SIG-M5 treated with dmso at 0.1 percent for 504 hours (cell line): Measurements from ENCODE around the gene IL10RB.
"Not testable (repeated sequence)": the region's sequence is repeated elsewhere in the genome, so short reads cannot be mapped to it uniquely, and the experiment has no call there.

Experiments used
- DNase-seq: peaks from one replicate; lab custom pipeline; 2025; ENCODE audit not compliant: unreplicated experiment; lab: John Stamatoyannopoulos, UW

The IL10RB gene

DNA sequence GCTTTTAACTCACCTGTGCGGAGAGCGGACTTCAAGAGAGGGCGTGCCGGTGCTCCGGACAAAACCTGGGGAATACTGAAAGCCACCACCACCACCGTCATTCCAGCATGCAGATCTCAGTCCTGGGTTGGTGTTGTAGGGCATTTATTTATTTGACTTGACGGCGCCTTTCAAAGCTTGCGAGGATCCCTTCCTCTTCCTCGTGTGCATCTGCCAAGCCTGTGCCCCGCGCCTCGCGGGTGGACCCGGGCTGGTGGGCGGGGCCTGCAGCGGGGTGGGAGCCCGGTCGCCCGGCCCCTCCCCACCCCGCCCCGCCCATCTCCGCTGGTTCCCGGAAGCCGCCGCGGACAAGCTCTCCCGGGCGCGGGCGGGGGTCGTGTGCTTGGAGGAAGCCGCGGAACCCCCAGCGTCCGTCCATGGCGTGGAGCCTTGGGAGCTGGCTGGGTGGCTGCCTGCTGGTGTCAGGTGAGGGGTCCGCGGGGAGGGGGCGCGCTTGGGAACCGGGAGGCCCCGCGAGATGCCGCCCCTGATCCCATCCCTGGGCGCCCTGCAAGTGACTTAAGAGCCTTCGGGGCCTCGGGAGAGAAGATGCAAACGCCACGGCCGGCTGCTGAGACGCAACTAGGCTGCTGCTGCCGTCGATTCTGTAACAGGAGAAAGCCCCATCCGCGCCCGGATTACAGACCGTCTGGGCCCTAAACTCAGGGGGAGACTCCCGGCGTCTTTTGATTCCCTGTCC is at the start of gene IL10RB:
IL10RB (plus strand) TSS at position 318 of the 739 bp plus-strand sequence; CDS start at position 417, 99 bp downstream.
- peak; percentile 73 for DNase-seq

DNA sequence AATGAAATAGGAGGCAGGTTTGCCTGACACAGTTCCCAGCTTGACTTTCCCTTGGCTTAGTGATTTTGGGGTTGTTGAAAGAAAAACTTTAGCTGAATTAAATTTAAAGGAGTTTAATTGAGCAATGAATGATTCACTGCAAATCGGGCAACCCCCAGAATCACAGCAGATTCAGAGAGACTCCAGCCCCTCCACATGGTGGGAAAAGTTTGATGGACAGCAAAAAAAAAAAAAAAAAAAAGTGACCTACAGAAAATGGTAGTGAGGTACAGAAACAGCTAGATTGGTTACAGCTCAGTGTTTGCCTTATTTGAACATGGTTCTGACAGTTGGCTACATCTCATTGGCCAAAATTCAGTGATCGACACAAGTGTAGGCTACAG is 49.0 kb upstream of the IL10RB start:
- no peak for DNase-seq

DNA sequence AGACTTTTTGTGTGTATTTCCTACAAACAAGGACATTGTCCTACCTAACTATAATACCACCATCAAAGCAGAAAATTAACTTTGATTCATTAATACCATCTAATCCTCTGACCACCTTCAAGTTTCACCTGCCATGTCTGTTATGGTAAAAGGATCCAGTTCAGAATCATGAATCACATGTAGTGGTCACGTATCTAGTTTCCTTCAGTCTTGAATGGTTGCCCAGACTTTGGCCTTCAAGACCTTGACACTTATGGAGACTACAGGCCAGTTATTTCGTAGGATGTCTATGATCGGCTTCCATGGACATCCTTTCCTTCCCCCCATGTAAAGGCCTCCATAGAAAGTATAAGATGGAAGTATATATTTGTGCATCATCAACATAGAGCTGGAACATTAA is 46.9 kb upstream of the IL10RB start:
- DNase-seq = no peak

DNA sequence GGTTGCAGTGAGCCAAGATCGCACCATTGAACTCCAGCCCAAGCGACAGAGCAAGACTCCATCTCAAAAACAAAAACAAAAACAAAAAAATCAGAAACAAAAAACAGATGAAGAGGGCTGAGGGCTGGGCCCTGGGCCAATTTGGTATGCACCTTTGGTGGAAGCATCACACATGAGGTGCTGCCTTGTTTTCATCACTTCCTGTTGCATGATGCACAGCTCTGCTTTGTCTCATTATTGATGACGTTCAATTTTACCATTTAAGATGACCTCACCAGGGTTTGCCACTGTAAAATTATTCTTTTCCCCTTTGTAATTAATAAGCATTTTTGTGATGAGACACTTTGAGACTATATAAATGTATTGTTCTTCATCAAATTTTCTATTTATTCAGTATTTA is 46.2 kb upstream of the IL10RB start:
- DNase-seq = no peak

DNA sequence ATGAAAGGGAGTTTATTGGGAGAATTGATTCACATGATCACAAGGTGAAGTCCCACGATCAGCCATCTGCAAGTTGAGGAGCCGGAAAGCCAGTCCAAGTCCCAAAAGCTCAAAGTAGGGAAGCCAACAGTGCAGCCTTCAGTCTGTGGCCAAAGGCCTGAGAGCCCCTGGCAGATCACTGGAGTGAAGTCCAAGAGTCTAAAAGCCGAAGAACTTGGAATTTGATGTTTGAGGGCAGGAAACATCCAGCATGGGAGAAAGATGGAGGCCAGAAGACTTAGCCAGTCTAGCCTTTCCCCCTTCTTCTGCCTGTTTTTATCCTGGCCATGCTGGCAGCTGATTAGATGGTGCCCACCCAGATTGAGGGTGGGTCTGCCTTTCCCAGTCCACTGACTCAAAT is 40.8 kb upstream of the IL10RB start:
- not testable (repeated sequence) for DNase-seq

DNA sequence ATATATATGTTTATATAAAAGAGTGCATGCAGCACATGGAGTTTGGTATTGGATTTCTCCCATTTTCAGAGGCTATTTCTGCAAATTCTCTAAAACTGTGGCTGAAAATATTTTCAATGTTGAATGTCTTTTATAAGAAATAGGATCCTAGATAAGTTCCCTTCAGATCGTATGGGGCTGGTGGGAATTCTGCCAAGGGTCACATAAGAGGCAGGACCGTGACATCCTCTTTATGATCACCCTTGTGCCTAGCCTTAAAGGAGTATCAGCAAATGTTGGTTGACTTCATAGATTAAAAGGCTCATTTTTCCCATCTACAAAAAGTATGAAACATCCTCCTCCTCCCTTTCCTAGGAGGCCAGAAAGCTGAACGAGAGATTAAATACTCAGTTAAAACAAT is 37.7 kb upstream of the IL10RB start:
- no peak for DNase-seq

DNA sequence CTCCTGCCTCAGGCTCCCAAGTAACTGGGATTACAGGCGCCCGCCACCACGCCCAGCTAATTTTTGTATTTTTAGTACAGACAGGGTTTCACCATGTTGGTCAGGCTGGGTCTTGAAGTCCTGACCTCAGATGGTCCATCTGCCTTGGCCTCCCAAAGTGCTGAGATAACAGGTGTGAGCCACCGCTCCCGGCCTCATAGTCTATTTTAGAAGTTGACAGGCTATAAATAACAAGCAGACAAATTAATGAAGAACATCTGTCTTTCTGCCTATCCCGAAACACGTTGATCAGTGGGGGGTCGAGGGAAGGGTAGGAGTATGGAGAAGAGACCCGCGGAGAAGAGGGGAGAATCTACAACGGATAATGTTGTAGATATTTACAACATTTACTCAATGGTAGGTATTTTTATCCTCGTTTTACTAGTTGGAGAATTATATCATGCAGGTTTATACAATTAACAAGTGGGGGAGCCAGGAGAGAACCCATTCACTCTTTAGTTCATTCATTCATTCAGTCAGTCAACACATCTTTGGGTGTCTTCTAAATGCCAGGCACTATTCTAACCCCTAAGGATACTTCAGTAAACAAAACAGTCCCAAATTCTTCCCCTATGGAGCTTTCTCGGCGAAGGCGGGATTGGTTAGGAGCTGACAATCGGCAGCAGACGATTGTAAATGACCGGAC is 36.9 kb upstream of the IL10RB start:
- no peak for DNase-seq

DNA sequence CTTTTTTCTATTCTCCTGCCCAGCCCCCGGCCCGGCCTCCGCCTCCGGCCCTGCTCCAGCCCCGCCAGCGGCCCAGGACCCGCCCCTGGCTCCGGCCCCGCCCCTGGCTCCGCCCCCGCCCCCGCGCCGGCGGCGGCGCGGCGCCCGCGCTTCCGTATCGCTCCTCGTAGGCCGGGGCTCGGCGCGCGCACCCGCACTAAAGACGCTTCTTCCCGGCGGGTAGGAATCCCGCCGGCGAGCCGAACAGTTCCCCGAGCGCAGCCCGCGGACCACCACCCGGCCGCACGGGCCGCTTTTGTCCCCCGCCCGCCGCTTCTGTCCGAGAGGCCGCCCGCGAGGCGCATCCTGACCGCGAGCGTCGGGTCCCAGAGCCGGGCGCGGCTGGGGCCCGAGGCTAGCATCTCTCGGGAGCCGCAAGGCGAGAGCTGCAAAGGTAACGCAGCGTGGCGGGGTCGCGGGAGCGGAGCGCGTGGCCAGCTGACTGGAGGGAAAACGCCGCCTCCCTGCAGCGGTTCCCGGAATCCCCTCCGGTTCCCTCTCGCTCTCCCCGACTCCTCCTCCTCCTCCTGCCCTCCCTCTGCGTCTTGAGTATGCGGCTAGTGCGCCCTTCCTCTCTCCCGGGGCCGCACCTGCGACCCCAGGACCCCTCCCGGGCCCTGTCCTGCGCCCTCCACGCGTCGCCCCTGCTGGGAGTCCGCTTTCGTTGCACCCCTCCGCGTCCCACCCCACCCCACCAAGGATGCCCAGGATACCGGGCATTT is 36.2 kb upstream of the IL10RB start, which contains the start of gene IFNAR2:
IFNAR2 (plus strand) TSS at position 155 of the 761 bp plus-strand sequence. CDS start 11,985 bp downstream, outside the sequence.
- peak; percentile 55 for DNase-seq

DNA sequence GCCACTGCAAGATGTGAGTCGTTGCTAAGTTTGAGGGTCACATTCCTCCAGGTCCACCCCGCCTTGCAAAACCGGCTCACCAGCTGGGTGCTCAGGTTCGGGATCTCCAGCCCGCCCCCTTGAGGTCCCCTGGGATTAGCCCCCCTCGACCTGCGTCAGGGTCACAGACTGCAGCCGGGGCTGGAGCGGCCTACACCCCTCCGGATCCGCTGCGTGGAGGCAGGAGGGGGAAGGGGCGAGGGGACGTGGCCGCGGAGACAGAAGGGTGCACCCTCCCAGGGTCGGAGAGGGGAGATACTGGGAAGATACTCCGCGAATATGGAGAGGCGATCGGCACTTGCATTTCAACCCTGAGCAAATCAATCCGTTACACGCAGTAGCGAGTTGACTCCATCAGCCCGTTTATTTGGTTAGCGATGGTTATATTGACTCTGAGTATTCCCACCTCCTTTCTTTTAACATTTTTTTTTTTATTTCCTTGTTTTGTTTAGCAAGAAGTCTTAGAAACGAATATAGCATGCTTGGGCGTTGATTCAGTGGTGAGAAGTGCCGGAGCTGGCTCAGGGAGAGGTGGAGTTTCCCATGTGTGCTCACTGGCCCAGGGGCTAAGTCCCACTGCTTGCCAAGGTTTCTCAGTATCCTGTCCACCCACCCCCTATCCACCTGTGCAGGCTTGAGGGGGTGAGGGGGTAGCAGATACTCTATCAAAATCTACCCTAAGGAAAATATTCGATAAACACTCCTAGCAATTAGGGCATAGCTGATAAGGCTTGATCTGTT is 35.4 kb upstream of the IL10RB start:
- DNase-seq = no peak

DNA sequence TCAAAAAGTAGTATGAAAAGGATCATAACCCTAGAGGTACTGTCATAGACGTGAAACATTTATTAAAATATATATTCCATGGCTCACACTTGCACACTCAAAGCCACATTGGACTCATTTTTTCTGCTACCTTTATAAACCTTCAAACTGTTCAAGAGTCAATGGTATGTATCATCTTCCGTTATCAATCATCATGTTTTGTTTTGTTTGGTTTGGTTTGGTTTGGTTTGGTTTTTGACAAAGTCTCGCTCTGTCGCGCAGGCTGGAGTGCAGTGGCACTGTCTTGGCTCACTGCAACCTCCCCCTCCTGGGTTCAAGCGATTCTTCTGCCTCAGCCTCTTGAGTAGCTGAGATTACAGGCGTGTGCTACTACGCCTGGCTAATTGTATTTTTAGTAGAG is 34.6 kb upstream of the IL10RB start:
- DNase-seq = no peak

DNA sequence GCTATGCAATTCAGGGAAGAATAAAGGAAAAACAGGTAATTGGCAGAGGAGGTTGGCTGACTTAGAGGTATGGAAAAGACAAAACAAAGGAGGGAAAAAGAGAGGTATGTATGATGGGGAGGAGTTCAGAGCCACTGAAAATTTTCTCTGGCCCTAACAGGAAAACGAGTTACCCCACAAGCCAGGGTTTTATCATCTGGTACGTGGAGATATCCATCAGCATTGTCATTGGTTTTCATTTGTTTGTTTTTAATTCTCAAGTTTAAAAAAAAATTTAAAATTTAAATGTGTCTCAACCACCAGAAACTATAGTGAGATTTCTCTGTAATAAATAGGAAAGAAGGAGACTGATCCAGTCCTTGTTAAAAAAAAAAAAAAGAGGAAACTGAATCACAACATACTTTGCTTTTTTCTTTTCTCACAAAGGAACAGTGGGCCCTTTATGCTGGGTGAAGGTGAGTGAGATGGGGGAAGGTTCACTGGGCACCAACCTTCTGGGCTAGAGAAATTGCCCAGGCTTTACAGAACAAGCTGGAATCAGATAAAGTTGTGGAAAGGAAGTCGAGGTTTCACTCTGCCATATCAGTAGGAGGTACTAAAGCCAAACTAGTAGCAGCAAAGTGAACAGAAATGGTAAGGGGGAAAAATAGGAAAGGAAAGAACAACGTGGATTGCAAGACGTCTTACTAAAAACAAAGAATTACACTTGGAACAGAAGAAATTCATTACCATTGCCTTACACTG is 33.7 kb upstream of the IL10RB start:
- DNase-seq = no peak

DNA sequence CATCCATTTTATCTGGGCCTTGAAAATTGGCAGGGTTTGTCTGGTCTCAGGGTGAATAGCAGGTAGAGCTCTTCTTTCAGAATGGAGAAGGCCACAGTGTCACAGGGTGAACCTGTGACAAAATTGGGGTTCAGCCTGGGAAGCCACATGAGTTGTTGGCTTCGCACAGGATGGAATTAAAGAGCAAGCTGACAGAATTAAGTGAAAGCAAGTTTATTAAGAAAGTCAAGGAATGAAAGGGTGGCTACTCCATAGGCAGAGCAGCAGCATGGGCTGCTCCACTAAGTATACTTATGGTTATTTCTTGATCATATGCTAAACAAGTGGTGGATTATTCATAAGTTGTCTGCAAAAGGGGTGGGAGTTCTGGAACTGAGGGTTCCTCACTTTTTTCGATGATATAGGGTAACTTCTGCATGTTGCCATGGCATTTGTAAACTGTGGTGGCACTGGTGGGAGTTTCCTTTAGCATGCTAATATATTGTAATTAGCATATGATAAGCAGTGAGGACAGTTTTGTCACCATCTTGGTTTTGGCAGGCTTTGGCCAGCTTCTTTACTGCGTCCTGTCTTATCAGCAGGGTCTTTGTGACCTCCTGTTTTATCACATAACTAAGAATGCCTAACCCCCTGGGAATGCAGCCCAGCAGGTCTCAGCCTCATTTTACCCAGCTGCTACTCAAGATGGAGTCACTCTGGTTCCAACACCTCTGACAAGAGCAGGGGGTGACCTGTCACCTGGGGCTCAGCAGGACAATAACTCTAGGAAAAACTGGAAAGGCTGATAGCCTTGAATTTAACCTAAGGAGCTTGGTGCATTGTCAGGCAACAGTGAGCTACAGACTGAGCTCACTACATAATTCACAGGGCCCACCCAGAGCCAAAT is 31.3 kb upstream of the IL10RB start:
- no peak for DNase-seq

DNA sequence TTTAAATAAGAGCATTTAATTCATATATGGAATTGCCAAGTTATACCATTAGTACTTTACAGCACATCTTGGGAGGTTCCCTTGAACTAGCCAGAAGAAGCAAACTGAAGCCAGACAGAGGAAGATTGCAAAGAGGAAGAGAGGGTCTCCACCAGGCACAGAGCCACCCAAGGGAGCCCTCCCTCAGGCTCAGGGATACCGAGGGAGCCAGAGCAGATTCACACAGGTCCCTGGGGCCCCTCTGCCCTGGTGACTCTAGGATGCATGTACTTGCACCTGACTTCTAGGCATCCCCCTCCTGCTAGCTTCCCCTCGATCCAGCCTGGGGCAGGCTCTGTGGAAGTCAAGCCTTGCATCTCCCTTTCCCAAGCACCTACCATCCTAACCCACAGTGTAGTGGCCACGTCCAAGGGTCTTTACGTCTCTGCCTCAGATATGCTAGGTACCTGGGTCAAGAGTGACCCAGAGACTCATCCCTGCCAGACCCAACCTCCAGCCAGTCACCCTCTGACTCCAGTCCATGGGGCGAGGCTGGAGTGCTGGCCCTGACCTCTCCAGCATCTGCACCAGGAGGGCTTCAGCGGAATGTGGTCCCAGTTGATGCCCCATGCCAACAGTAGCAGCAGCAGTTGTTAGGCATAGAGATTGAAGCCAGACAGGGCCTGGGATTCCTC is 30.0 kb upstream of the IL10RB start:
- DNase-seq = no peak

DNA sequence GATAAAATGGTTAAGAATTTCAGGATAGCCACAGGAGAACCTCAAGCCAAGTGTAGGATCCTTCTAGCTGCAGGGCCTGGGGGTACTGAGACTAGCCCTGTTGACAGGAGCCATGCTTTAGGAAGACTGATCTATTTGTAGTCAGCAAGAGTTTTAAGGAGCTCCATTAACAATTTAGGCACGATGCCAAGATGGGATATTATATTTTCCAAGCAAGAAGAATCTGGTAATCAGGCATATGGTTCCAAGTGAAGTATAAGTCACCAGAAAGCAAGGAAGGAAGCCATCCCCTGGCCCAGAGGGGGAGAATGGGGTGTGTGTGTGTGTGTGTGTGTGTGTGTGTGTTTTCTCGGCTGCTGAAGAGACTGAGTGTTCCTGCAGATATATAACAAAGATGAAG is 29.4 kb upstream of the IL10RB start:
- DNase-seq = no peak

DNA sequence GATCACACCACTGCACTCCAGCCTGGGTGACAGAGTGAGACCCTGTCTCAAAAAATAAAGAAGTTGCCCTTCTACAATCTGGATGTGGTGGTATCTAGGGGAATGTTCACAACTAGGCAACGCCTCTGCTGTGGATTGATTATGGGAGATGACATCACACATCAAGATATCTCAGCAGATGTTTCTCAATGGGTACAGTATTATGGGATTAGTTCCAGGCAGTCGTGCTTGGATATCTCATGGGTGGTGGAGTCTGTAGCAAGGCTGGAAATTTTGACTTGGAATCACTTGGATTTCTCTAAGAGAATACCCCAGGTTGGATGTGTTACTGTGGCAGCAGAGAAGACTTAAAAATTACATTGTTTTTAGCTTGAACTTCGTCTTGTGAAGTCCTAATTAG is 28.7 kb upstream of the IL10RB start:
- DNase-seq = no peak

DNA sequence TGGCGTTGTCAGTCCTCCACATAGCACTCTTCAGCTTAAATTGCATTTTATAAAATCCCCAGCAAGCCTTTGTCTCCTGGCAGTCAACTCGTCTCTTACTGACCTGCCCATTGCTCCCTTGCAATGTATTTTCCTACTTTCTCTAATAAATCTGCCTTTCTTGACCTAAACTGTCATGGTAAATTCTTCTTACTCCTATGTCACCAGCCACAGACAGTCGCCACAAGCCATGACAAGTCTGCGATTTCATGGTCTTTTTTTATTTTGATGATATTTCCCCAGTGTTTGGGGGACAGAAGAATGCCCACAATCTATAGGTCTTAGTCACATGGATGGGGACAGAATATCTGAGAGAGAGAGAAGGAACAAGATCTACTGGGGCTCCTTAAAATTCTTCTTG is 28.0 kb upstream of the IL10RB start:
- no peak for DNase-seq

DNA sequence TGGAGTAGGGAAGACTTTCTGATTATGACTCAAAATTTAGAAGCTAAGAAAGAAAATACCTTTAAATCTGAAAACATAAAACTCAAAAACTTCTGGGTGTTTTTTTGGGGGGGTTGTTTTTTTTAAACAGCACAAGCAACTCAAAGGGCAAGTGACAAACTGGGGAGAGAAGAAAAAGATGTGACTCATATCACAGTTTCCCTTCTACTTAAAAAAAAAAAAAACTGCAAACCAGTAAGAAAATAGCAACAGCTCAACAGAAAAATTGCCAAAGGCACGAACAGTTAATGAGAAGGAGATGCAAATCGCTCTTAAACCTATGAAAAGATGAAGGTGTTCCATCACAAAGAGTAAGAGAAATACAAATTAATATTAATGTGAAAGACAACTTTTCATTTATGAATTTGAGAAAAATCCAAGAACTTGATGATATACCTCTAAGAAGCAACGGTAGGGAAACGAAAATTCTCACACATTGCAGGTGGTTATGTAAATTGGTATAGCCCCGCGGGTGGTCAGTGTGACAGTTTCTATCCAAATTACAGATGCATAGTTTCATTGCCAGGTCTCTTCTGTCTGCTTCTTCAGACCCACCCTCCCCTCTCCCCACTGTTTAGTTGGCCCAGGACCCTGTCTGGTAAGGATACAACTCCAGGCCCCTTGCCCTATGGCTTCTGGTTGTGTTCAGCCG is 27.5 kb upstream of the IL10RB start:
- peak; percentile 47 for DNase-seq

DNA sequence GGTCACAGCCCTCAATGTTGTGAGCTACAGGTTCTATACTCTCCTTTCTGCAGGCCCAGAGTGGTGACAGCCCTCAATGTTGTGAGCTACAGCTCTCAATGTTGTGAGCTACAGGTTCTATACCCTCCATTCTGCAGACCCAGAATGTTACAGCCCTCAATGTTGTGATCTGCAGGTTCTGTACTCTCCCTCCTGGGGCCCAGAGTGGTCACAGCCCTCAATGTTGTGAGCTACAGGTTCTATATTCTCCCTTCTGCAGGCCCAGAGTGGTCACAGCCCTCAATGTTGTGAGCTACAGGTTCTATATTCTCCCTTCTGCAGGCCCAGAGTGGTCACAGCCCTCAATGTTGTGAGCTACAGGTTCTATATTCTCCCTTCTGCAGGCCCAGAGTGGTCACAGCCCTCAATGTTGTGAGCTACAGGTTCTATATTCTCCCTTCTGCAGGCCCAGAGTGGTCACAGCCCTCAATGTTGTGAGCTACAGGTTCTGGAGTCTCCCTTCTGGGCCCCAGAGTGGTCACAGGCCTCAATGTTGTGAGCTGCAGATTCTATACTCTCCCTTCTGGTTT is 26.5 kb upstream of the IL10RB start:
- not testable (repeated sequence) for DNase-seq
